ENCODE data around the gene TACR3.

DNA sequence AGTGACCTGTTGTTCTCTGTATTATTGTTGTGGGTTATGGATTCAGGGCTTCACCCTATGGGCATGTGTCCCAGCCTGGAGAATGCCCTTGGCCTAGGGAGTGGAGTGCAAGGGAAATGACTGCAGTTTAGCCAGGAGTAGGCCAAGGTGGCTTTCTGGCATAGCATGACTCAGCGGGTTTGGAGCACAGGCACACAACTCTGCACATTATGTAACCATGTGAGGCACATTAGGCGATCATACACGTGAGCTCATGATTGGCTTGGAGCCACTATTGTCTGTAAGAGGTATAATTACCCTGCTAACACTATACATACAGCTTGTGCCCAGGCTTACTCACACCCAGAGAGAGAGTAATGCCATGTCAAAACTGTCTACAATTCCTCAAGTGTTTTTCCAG is 35.1 kb upstream of the TACR3 start:
- TF ChIP-seq, protein P1, sequence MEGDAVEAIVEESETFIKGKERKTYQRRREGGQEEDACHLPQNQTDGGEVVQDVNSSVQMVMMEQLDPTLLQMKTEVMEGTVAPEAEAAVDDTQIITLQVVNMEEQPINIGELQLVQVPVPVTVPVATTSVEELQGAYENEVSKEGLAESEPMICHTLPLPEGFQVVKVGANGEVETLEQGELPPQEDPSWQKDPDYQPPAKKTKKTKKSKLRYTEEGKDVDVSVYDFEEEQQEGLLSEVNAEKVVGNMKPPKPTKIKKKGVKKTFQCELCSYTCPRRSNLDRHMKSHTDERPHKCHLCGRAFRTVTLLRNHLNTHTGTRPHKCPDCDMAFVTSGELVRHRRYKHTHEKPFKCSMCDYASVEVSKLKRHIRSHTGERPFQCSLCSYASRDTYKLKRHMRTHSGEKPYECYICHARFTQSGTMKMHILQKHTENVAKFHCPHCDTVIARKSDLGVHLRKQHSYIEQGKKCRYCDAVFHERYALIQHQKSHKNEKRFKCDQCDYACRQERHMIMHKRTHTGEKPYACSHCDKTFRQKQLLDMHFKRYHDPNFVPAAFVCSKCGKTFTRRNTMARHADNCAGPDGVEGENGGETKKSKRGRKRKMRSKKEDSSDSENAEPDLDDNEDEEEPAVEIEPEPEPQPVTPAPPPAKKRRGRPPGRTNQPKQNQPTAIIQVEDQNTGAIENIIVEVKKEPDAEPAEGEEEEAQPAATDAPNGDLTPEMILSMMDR (IDR thresholded peaks at IDR 0.05): no peak
- no peak for TF ChIP-seq FOXJ3 (CRISPR knock-in tag; IDR thresholded peaks at IDR 0.05; ENCODE audit: borderline replicate concordance)
- TF ChIP-seq, protein P2, sequence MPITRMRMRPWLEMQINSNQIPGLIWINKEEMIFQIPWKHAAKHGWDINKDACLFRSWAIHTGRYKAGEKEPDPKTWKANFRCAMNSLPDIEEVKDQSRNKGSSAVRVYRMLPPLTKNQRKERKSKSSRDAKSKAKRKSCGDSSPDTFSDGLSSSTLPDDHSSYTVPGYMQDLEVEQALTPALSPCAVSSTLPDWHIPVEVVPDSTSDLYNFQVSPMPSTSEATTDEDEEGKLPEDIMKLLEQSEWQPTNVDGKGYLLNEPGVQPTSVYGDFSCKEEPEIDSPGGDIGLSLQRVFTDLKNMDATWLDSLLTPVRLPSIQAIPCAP (CRISPR knock-in tag; IDR thresholded peaks at IDR 0.05): no peak
- TF ChIP-seq NFYB (CRISPR knock-in tag; conservative IDR thresholded peaks at IDR 0.05; ENCODE audit: low read depth): no peak
- no peak for TF ChIP-seq SP1 (CRISPR knock-in tag; conservative IDR thresholded peaks at IDR 0.05)
- TF ChIP-seq ZNF423 (CRISPR knock-in tag; IDR thresholded peaks at IDR 0.05): no peak
- TF ChIP-seq CREB1 (CRISPR knock-in tag; IDR thresholded peaks at IDR 0.05): no peak
- TF ChIP-seq, protein P3, sequence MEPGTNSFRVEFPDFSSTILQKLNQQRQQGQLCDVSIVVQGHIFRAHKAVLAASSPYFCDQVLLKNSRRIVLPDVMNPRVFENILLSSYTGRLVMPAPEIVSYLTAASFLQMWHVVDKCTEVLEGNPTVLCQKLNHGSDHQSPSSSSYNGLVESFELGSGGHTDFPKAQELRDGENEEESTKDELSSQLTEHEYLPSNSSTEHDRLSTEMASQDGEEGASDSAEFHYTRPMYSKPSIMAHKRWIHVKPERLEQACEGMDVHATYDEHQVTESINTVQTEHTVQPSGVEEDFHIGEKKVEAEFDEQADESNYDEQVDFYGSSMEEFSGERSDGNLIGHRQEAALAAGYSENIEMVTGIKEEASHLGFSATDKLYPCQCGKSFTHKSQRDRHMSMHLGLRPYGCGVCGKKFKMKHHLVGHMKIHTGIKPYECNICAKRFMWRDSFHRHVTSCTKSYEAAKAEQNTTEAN (CRISPR knock-in tag; IDR thresholded peaks at IDR 0.05): no peak
- no peak for TF ChIP-seq ZBTB21 (CRISPR knock-in tag; IDR thresholded peaks at IDR 0.05; ENCODE audit: borderline replicate concordance)
- TF ChIP-seq JUN (CRISPR knock-in tag; IDR thresholded peaks at IDR 0.05): no peak
- no peak for TF ChIP-seq TCF7 (CRISPR knock-in tag; IDR thresholded peaks at IDR 0.05; ENCODE audit: low read depth)
- TF ChIP-seq, protein P4, sequence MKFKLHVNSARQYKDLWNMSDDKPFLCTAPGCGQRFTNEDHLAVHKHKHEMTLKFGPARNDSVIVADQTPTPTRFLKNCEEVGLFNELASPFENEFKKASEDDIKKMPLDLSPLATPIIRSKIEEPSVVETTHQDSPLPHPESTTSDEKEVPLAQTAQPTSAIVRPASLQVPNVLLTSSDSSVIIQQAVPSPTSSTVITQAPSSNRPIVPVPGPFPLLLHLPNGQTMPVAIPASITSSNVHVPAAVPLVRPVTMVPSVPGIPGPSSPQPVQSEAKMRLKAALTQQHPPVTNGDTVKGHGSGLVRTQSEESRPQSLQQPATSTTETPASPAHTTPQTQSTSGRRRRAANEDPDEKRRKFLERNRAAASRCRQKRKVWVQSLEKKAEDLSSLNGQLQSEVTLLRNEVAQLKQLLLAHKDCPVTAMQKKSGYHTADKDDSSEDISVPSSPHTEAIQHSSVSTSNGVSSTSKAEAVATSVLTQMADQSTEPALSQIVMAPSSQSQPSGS (CRISPR knock-in tag; IDR thresholded peaks at IDR 0.05; ENCODE audit: borderline replicate concordance, low read depth): no peak

Measured in WTC11 (cell line).